ENCODE measurements around the gene AZIN2. TPM values are rescaled to one million over a fixed set of nuclear protein-coding genes. Genes with fewer than 3 reads are reported as not detected.

AZIN2 gene
- total RNA-seq, 2 experiments from 2014 or later, result 0.27 to 0.63 TPM

- Histone ChIP-seq H3K36me3 (ENCODE audit: insufficient read depth, low read length) (no peaks in the 10 kb centered on the region), H3K9me2 (ENCODE audit: insufficient read depth, low read length) (no peaks in the 10 kb centered on the region), H4K20me1 (ENCODE audit: insufficient read depth, low read length) (no peaks in the 10 kb centered on the region), H3K4me1 (ENCODE audit: insufficient read depth, low read length, poor library complexity, severe bottlenecking) (peaks cover 24% of the 10 kb centered on the region), H3K9me3 (ENCODE audit: low read length) (no peaks in the 10 kb centered on the region), H3K27ac (ENCODE audit: low read depth, low read length, poor library complexity, severe bottlenecking) (peak overlapping the region; percentile 50), H2AFZ (ENCODE audit: low read length) (peak overlapping the region; percentile 88), H3K4me2 (ENCODE audit: low read length) (peak overlapping the region; percentile 77), H3K4me3 (ENCODE audit: low read depth, low read length, poor library complexity, severe bottlenecking) (peak overlapping the region; percentile 76), H3K79me2 (ENCODE audit: insufficient read depth, low read depth, low read length) (peaks cover 4% of the 10 kb centered on the region; the same call in 1 of the 2 replicates)
- no peak for DNase-seq (ENCODE audit: low spot score)
- intact Hi-C loops (cut with micrococcal nuclease; ENCODE audit: unreplicated experiment), result loop anchor here (5.0 kb wide), 2 partner anchors 171 to 346 kb away; partner anchors contain the start of gene ZSCAN20
- TF ChIP-seq EZH2phosphoT487 (IDR thresholded peaks at IDR 0.05; ENCODE audit: borderline replicate concordance, low read depth, low read length), result no peak
- no peak for TF ChIP-seq CTCF (conservative IDR thresholded peaks at IDR 0.05; ENCODE audit: low read length)
- BruUV-seq (replicated peaks), result TSS peak; percentile 89
- CTCF ChIA-PET (ENCODE audit: unreplicated experiment), result interaction anchor here (1.0 kb wide), 2 partner anchors 9 to 221 kb away, joined by 3 read pairs; no protein-coding TSS in a partner anchor
- POLR2A ChIA-PET, result interaction anchor here (0.5 to 1.2 kb wide), 11 partner anchors 9 to 345 kb away, joined by 3 to 7 read pairs (median 4); partner anchors contain the start of gene TRIM62
These were observed 45.6 kb downstream of the AZIN2 start for GRCh38 chr1:33126411-33127000.

DNA sequence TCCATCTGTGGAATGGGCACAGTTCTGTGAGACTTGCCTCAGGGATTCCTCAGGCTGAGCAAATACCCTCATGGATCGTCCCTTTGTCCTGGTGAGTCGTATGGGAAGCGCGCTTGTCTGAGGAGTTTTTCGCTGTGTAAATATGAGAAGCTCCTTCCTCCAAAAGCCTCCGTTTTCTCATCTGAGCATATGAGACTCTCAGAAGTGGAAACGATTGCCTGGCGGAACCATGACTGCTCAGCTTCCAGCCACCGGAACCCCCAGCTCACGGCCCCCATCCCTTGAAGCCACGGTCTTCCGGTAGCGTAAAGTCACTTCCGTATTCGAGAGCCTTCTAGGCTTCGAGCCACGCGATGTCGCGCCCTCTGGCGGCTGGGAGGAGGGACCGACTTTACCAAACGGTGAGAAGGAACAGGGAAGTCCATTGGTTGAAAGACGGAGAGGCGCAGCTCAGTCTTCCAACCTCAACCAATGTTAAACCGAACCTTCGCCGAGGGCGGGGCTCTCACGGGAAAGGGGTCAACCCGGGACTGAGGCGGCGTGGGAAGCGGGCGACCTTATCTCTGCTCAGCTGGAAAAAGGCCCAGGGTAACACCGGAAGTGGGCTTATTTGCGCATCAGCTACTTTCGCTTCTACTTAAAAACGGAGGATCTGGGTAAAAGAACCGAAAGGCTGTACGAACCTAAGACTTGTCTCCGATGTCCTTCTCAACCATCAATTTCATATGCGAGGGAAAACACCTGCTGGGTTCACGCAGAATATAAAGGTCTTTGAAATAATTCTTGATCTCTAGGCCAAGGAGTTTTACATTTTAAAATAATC lies 46.3 kb downstream of the AZIN2 start:
- H4K20me1 ChIP-seq (ENCODE audit: insufficient read depth, low read length), result no peaks in the 10 kb centered on the region
- POLR2A ChIA-PET, result interaction anchor here (0.5 to 1.2 kb wide), 15 partner anchors 8 to 344 kb away, joined by 3 to 7 read pairs (median 4); partner anchors contain the start of gene TRIM62
- peak overlapping the region; percentile 90 for H3K27ac ChIP-seq (ENCODE audit: low read depth, low read length, poor library complexity, severe bottlenecking)
- no peaks in the 10 kb centered on the region for H3K9me2 ChIP-seq (ENCODE audit: insufficient read depth, low read length)
- no peaks in the 10 kb centered on the region for H3K36me3 ChIP-seq (ENCODE audit: insufficient read depth, low read length)
- intact Hi-C loops (cut with micrococcal nuclease; ENCODE audit: unreplicated experiment), result loop anchor here (5.0 kb wide), 2 partner anchors 170 to 345 kb away; partner anchors contain the start of gene ZSCAN20
- peaks cover 24% of the 10 kb centered on the region for H3K4me1 ChIP-seq (ENCODE audit: insufficient read depth, low read length, poor library complexity, severe bottlenecking)
- peak overlapping the region; percentile 77 for H3K4me2 ChIP-seq (ENCODE audit: low read length)
- H3K4me3 ChIP-seq (ENCODE audit: low read depth, low read length, poor library complexity, severe bottlenecking), result peak overlapping the region; percentile 76
- H3K9me3 ChIP-seq (ENCODE audit: low read length), result no peaks in the 10 kb centered on the region
- peak; percentile 98 for DNase-seq (ENCODE audit: low spot score)
- H2AFZ ChIP-seq (ENCODE audit: low read length), result peak overlapping the region; percentile 88
- CTCF ChIA-PET (ENCODE audit: unreplicated experiment), result interaction anchor here (0.5 to 1.0 kb wide), 3 partner anchors 8 to 1366 kb away, joined by 3 read pairs; no protein-coding TSS in a partner anchor
- H3K79me2 ChIP-seq (ENCODE audit: insufficient read depth, low read depth, low read length), result peaks cover 4% of the 10 kb centered on the region; the same call in 1 of the 2 replicates
- TF ChIP-seq EZH2phosphoT487 (IDR thresholded peaks at IDR 0.05; ENCODE audit: borderline replicate concordance, low read depth, low read length) (no peak), CTCF (conservative IDR thresholded peaks at IDR 0.05; ENCODE audit: low read length) (peak; percentile 96)
- no TSS peak for BruUV-seq (replicated peaks)
